SK-N-SH treated with all-trans-retinoic acid at 6 μM for 48 hours (cell line): ENCODE measurements around the gene DNAJC6.

Source experiments
- BACH2 ChIP-seq: fragments of 250-450 bp; sonication (Bioruptor Pico); IDR thresholded peaks from 2 replicates; pipeline ENCODE4 v1.9.0; 2021; ENCODE audit warnings: mild to moderate bottlenecking, borderline replicate concordance
- OSR1 ChIP-seq: fragments of 250-450 bp; sonication (Bioruptor Pico); IDR thresholded peaks from 2 replicates; pipeline ENCODE4 v1.8.0; 2022; ENCODE audit warnings: moderate library complexity, mild to moderate bottlenecking, inconsistent platforms
- POU6F1 ChIP-seq: fragments of 250-450 bp; sonication (Bioruptor Pico); IDR thresholded peaks from 2 replicates; pipeline ENCODE4 v1.8.0; 2021; ENCODE audit warnings: low read depth, mild to moderate bottlenecking, moderate library complexity, borderline replicate concordance
- PPARA ChIP-seq: fragments of 250-450 bp; sonication (Bioruptor Pico); IDR thresholded peaks from 2 replicates; pipeline ENCODE4 v1.5.0; 2020; ENCODE audit warnings: mild to moderate bottlenecking, borderline replicate concordance
- SNAI2 ChIP-seq: fragments of 250-450 bp; sonication (Bioruptor Pico); IDR thresholded peaks from 2 replicates; pipeline ENCODE4 v1.5.0; 2020; ENCODE audit warnings: mild to moderate bottlenecking, moderate library complexity
- ZC3H10 ChIP-seq: fragments of 250-450 bp; sonication (Bioruptor Pico); IDR thresholded peaks from 2 replicates; pipeline ENCODE4 v1.5.1; 2021; ENCODE audit warnings: mild to moderate bottlenecking, moderate library complexity
- ZNF565 ChIP-seq: fragments of 450-650 bp; formaldehyde crosslinking; conservative IDR thresholded peaks from 2 replicates; pipeline ENCODE4 v1.5.0; 2020; ENCODE audit warnings: low read depth, mild to moderate bottlenecking, moderate library complexity
- TF ChIP-seq, protein P1 (sequence below): fragments of 250-450 bp; sonication (Bioruptor Pico); IDR thresholded peaks from 2 replicates; pipeline ENCODE4 v1.8.0; 2020; ENCODE audit warnings: mild to moderate bottlenecking, moderate library complexity, borderline replicate concordance

DNA sequence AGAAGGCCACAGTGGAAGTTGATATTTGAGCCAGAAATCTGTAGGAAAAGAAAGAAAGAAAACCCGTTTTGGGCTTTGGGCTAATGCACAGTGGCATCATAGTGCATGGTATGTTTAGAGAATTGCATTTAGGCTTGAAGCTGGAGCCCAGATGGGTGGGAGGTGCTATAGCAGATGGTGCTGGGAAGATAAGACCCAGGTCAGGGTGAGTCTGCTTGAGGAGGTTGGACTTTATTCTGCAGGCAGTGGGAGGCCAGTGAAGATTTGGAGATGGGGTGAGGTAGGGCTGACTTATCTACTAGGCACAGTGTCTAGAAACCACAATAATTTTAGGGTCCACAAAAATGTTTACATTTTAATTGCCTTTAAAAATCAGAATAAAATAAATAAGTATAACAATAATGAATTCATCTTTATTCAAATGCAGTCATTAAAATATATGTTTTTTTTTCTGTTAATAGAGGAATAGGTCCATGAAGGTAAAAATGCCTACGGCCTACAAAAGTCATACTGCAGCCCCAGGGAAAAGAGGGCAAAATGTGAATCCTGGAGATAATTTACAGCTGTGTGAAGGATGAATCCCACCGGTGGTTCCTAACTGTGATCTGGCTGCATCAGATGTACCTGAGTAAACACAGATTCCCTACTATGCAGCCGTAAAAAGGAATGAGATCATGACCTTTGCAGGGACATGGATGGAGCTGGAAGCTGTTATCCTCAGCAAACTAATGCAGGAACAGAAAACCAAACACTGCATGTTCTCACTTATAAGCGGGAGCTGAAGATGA is 8.7 kb downstream of the DNAJC6 start:
- TF ChIP-seq, protein P1, sequence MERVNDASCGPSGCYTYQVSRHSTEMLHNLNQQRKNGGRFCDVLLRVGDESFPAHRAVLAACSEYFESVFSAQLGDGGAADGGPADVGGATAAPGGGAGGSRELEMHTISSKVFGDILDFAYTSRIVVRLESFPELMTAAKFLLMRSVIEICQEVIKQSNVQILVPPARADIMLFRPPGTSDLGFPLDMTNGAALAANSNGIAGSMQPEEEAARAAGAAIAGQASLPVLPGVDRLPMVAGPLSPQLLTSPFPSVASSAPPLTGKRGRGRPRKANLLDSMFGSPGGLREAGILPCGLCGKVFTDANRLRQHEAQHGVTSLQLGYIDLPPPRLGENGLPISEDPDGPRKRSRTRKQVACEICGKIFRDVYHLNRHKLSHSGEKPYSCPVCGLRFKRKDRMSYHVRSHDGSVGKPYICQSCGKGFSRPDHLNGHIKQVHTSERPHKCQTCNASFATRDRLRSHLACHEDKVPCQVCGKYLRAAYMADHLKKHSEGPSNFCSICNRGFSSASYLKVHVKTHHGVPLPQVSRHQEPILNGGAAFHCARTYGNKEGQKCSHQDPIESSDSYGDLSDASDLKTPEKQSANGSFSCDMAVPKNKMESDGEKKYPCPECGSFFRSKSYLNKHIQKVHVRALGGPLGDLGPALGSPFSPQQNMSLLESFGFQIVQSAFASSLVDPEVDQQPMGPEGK (CRISPR knock-in tag) = no peak
- TF ChIP-seq BACH2 (CRISPR knock-in tag) = no peak
- TF ChIP-seq ZNF565 (CRISPR knock-in tag) = no peak
- no peak for TF ChIP-seq OSR1 (CRISPR knock-in tag)
- TF ChIP-seq SNAI2 (CRISPR knock-in tag) = no peak
- TF ChIP-seq POU6F1 (CRISPR knock-in tag) = no peak
- no peak for TF ChIP-seq ZC3H10 (CRISPR knock-in tag)
- no peak for TF ChIP-seq PPARA (CRISPR knock-in tag)
